CD4-positive, alpha-beta T cell treated with Interleukin-6 for 4 hours (primary cell): ENCODE measurements around the gene MKLN1.
A peak's percentile ranks its signal among the peaks of the same experiment; 100 is the strongest.
"Not testable (repeated sequence)": the region's sequence is repeated elsewhere in the genome, so short reads cannot be mapped to it uniquely, and the experiment has no call there.

Experiments used
- DNase-seq: peaks from one replicate; pipeline ENCODE4 v3.0.0-alpha.2; 2020; ENCODE audit warnings: mixed read lengths

The MKLN1 gene

GRCh38 chr7:131327626-131328376 lies at the start of gene MKLN1:
MKLN1 (plus strand) TSS chr7:131327876; CDS start chr7:131327900, 24 bp downstream.
- DNase-seq, result peak; percentile 93

GRCh38 chr7:131279044-131279443 lies 48.6 kb upstream of the MKLN1 start:
- no peak for DNase-seq

GRCh38 chr7:131281266-131282048 lies 46.2 kb upstream of the MKLN1 start:
- DNase-seq, result no peak

- no peak for DNase-seq
Measured at GRCh38 chr7:131284702-131285419, 42.8 kb upstream of the MKLN1 start.

- no peak for DNase-seq
Measured at GRCh38 chr7:131285556-131285955, 42.1 kb upstream of the MKLN1 start.

GRCh38 chr7:131288450-131288849 lies 39.2 kb upstream of the MKLN1 start:
- DNase-seq, result no peak

GRCh38 chr7:131289051-131289450 lies 38.6 kb upstream of the MKLN1 start:
- DNase-seq, result no peak

GRCh38 chr7:131292141-131292905 lies 35.4 kb upstream of the MKLN1 start:
- DNase-seq, result no peak

GRCh38 chr7:131293018-131293417 lies 34.7 kb upstream of the MKLN1 start:
- DNase-seq, result no peak

- no peak for DNase-seq
Measured at GRCh38 chr7:131294553-131294952, 33.1 kb upstream of the MKLN1 start.

GRCh38 chr7:131298608-131298992 lies 29.1 kb upstream of the MKLN1 start:
- no peak for DNase-seq

GRCh38 chr7:131299074-131299473 lies 28.6 kb upstream of the MKLN1 start:
- DNase-seq, result no peak

- DNase-seq, result no peak
Measured at GRCh38 chr7:131300078-131300477, 27.6 kb upstream of the MKLN1 start.

- DNase-seq, result no peak
Measured at GRCh38 chr7:131300572-131301466, 26.9 kb upstream of the MKLN1 start.

- DNase-seq, result no peak
Measured at GRCh38 chr7:131302446-131302845, 25.2 kb upstream of the MKLN1 start.

- peak; percentile 57 for DNase-seq
Measured at GRCh38 chr7:131302876-131303707, 24.6 kb upstream of the MKLN1 start.

GRCh38 chr7:131305152-131305551 lies 22.5 kb upstream of the MKLN1 start:
- no peak for DNase-seq

- DNase-seq, result not testable (repeated sequence)
Measured at GRCh38 chr7:131306041-131306440, 21.6 kb upstream of the MKLN1 start.

- DNase-seq, result no peak
Measured at GRCh38 chr7:131306777-131307176, 20.9 kb upstream of the MKLN1 start.

- no peak for DNase-seq
Measured at GRCh38 chr7:131307627-131308026, 20.0 kb upstream of the MKLN1 start.

GRCh38 chr7:131312838-131313237 lies 14.8 kb upstream of the MKLN1 start:
- no peak for DNase-seq
